Uterus (tissue), 4 donors: ENCODE results near the gene DPP8. TPM values are rescaled to one million over a fixed set of nuclear protein-coding genes. Genes with fewer than 3 reads are reported as not detected.

Experiments
- DNase-seq, 2 donors: peaks; one replicate each; pipeline ENCODE4 v3.0.0-alpha.2; 2019 to 2020
- H3K27ac ChIP-seq, 2 donors: fragments of 200-600 bp; sonication (generic); 1 replicate in 1 of 2; 2 replicates in 1 of 2; pipeline ENCODE4 v1.5.1; 2016 to 2018
- H3K27me3 ChIP-seq, 2 donors: fragments of 200-600 bp; sonication (generic); one replicate each; pipeline ENCODE4 v1.5.1; 2018 to 2019; ENCODE audit warnings: control low read depth in 1 of 2
- H3K36me3 ChIP-seq, 2 donors: fragments of 200-600 bp; sonication (generic); one replicate each; pipeline ENCODE4 v1.5.1; 2019; ENCODE audit warnings: control low read depth in 1 of 2
- H3K4me1 ChIP-seq, 2 donors: fragments of 200-600 bp; sonication (generic); one replicate each; pipeline ENCODE4 v1.5.1; 2018 to 2019; ENCODE audit warnings: control low read depth in 1 of 2
- H3K4me3 ChIP-seq, 2 donors: fragments of 200-600 bp; sonication (generic); 1 replicate in 1 of 2; 2 replicates in 1 of 2; pipeline ENCODE4 v1.5.1; 2018 to 2019; ENCODE audit warnings: mild to moderate bottlenecking in 1 of 2
- H3K9me3 ChIP-seq, 2 donors: fragments of 200-600 bp; sonication (generic); one replicate each; pipeline ENCODE4 v1.5.1; 2019; ENCODE audit warnings: control low read depth in 1 of 2
- CTCF ChIP-seq, 4 experiments: fragments of 200-600 bp in 2 of 4; fragments of 450-650 bp in 2 of 4; sonication (generic) in 2 of 4; IDR thresholded peaks; one replicate each; pipeline ENCODE4 v1.5.1; 2016 to 2019; ENCODE audit warnings: antibody characterized with exemption in 4 of 4, mild to moderate bottlenecking in 2 of 4, moderate library complexity in 1 of 4
- POLR2A ChIP-seq, 2 donors: fragments of 450-650 bp; IDR thresholded peaks; one replicate each; pipeline ENCODE4 v1.6.1; 2016; ENCODE audit warnings: antibody characterized with exemption in 2 of 2, mild to moderate bottlenecking in 1 of 2, moderate library complexity in 1 of 2
- intact Hi-C: fragments of 100-400 bp; cut with DNase I; formaldehyde crosslinking; loops from one replicate; pipeline ENCODE4 v1.15.1; 2023; ENCODE audit warnings: low total_unique reads
- total RNA-seq, 4 donors: library from RNA; depleted of rRNA in 3 of 4; stranded (reverse); fragments of >200 nt in 3 of 4; gene quantifications; one replicate each; pipeline versions ENCODE4 v1.1.0 to v1.2.4, GENCODE V29; 2014 to 2023
- donor health status: DM: yes; HTN: yes; CAD: no.

DPP8 gene
- total RNA-seq, 4 donors from 2014 or later, result 19.4 to 76.1 (median 36.8) TPM

- intact Hi-C loops, result no loop called here
- no peak overlapping the region for H3K4me3 ChIP-seq
- no peak for DNase-seq
- H3K4me1 ChIP-seq, result no peaks in the 10 kb centered on the region
- H3K36me3 ChIP-seq, result no peaks in the 10 kb centered on the region
- no peaks in the 10 kb centered on the region for H3K9me3 ChIP-seq
- H3K27me3 ChIP-seq, result no peaks in the 10 kb centered on the region
- TF ChIP-seq CTCF (IDR thresholded peaks at IDR 0.05) (no peak), POLR2A (IDR thresholded peaks at IDR 0.05) (no peak)
- no peak overlapping the region for H3K27ac ChIP-seq
Observed at GRCh38 chr15:65410972-65411371, 106.5 kb downstream of the DPP8 start.

- Histone ChIP-seq H3K4me3 (no peak overlapping the region), H3K9me3 (no peaks in the 10 kb centered on the region), H3K36me3 (no peaks in the 10 kb centered on the region), H3K4me1 (no peaks in the 10 kb centered on the region), H3K27me3 (no peaks in the 10 kb centered on the region), H3K27ac (no peak overlapping the region)
- intact Hi-C loops, result no loop called here
- DNase-seq, result no peak
- no peak for TF ChIP-seq CTCF (IDR thresholded peaks at IDR 0.05)
- no peak for TF ChIP-seq POLR2A (IDR thresholded peaks at IDR 0.05)
Observed at GRCh38 chr15:65410036-65410435, 107.5 kb downstream of the DPP8 start.

GRCh38 chr15:65409036-65409631 is 108.4 kb downstream of the DPP8 start:
- no peaks in the 10 kb centered on the region for H3K9me3 ChIP-seq
- intact Hi-C loops, result no loop called here
- TF ChIP-seq POLR2A (IDR thresholded peaks at IDR 0.05), result no peak
- no peak for TF ChIP-seq CTCF (IDR thresholded peaks at IDR 0.05)
- no peaks in the 10 kb centered on the region for H3K27me3 ChIP-seq
- no peak overlapping the region for H3K27ac ChIP-seq
- no peak overlapping the region for H3K4me3 ChIP-seq
- H3K36me3 ChIP-seq, result no peaks in the 10 kb centered on the region
- no peak for DNase-seq
- H3K4me1 ChIP-seq, result no peaks in the 10 kb centered on the region

GRCh38 chr15:65408324-65409035 is 109.0 kb downstream of the DPP8 start:
- intact Hi-C loops, result no loop called here

More at GRCh38 chr15:65408324-65409035, 109.0 kb downstream of the DPP8 start:
- H3K36me3 ChIP-seq, result no peaks in the 10 kb centered on the region
- H3K4me1 ChIP-seq, result no peaks in the 10 kb centered on the region
- no peak overlapping the region for H3K27ac ChIP-seq
- no peaks in the 10 kb centered on the region for H3K27me3 ChIP-seq
- H3K9me3 ChIP-seq, result no peaks in the 10 kb centered on the region
- no peak for TF ChIP-seq CTCF (IDR thresholded peaks at IDR 0.05)
- TF ChIP-seq POLR2A (IDR thresholded peaks at IDR 0.05), result no peak
- H3K4me3 ChIP-seq, result no peak overlapping the region
- DNase-seq, result no peak
